Fibroblast of peridontal ligament (primary cell): ENCODE results near the gene ZNF576.
"Not testable (repeated sequence)": the region's sequence is repeated elsewhere in the genome, so short reads cannot be mapped to it uniquely, and the experiment has no call there.

Experiments used
- DNase-seq: peaks from one replicate; pipeline ENCODE4 v3.0.0-alpha.2; 2010; ENCODE audit errors: extremely low read depth

ZNF576 gene

DNA sequence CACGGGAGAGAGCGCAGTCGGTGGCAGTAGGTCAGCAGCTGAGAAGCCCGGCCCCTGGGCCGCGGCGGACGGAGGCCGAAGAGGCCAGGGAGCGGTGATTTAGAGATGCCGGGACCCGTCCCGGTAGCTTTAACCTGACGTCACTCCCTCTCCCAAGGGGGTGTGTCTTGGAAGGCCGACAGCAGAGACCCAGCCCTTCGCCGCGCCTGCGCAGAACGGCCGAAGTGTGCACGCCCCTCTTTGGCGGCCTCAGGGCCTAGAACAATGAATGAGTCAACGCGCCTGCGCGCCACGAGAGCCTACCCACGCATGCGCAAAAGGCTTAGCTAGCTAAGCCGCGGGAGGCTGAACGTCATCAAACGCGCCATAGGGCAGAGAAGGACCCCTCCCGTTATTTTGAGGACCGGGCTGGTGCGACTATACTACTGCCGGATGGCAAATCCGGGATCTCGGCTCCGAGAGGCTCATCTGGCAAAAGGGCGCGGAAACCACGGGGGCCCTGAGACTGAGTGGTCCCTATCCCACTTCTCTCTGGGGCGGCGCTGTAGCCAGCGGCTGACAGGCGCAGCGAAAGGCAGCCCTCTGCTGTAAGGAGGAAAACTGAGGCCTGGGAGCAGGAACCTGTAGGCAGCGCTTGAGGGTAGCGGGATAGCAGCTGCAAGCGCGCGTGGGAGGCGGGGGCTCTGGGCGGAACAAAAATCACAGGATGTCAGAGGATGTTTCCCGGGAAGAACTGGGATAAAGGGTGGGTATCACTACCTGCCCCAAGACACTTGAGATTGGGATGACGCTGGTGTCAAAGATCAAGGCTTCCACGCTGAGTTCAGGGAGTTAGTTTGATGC is at the start of gene ZNF576, which contains the start of gene IRGQ:
TSS of gene ZNF576 (plus strand) at position 597 of the 843 bp plus-strand sequence. CDS start 514 bp downstream, outside the sequence.
TSS of gene IRGQ (minus strand) at position 136 of the 843 bp plus-strand sequence. CDS start 796 bp downstream, outside the sequence.
- DNase-seq: peak; percentile 99

- not testable (repeated sequence) for DNase-seq
Observed at GRCh38 chr19:43547926-43548325, 48.5 kb upstream of the ZNF576 start.

GRCh38 chr19:43548706-43549105 is 47.7 kb upstream of the ZNF576 start:
- DNase-seq: no peak

DNA sequence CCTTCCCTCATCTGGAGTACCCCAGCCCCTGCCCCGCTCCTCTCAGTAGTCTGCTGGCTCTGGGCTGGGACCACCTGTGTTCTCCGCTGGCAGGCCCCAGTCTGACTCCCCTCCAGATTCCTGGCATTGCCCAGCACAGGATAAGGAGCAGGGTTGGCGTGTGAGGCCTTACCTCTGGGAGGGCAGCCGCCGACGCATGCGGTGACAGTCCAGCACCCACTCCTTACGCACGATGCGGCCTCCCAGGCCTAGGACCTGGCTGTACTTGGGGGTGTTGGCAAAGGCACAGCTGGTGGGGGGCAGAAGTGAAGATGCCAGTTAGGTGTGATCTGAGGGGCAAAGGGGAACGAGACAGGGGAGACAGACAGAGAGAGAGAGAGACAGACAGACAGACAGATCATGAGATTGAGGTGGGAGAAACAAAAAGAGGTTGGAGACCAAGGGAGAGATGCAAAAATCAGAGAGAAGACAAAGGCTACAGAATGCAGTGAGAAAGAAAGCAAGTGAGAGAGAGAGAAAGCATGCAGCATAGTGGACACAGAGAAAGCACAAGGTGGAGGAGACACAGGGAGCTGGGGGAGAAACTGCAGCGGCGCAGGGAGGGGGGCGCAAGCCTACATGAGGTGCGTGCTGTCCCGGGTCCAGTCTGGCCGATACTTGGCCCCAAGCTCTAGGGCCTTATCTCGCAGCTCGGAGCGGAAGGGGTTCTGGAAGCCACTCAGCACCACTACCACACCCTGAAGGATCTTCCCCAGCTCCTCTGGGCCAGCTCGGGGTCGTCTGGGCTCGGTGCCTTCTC is 44.8 kb upstream of the ZNF576 start:
- DNase-seq: no peak

- DNase-seq: no peak
Observed at GRCh38 chr19:43552198-43552450, 44.3 kb upstream of the ZNF576 start.

- no peak for DNase-seq
Observed at GRCh38 chr19:43552616-43553015, 43.8 kb upstream of the ZNF576 start.

DNA sequence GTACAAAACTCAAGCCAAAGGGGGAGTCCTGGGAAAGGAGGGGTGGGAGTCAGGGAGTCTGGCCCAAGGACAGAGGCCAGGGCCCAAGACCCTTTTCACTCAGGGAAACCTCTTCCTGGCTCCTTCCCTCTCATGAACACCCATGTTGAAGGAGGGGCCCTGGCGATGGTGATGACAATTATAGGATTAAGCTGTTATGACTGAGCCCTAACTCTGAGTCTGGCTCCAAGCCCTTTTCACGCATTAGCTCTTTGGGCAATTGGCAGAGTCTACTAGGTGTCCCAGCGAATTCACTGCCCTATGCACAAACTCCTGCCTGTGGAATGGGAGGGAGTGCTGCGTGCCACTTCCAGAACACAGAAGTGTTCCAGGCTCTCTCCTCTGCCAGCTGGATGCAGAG is 42.7 kb upstream of the ZNF576 start:
- DNase-seq: no peak

DNA sequence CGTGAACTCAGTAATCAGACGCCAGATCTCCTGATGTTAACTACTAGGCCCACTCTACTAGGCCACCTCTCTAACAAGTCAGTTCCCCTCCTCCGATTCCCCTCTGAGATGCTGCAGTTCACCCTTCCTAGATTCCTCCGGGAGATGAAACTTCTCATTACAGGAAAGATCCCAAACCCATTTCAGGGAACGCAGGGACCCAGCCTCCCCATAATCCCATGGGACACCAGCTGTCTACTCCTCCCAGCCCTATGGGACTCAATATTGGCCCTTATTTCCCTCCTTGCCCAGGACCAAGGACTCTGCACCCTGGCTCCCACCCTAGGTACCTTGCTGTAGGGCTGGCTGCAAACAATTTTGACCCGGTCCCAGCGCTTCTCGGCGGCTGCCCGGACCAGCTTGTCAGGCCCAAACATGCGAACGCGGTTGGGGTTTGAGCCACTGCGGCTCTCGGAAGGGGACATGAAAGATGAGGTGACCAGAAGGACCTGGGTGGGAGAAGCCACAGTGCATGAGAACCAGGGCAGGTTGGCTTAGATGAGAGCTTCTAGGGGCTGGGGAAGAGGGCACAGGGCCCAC is 42.0 kb upstream of the ZNF576 start:
- DNase-seq: no peak

GRCh38 chr19:43555185-43555770 is 41.1 kb upstream of the ZNF576 start:
- peak; percentile 73 for DNase-seq

DNA sequence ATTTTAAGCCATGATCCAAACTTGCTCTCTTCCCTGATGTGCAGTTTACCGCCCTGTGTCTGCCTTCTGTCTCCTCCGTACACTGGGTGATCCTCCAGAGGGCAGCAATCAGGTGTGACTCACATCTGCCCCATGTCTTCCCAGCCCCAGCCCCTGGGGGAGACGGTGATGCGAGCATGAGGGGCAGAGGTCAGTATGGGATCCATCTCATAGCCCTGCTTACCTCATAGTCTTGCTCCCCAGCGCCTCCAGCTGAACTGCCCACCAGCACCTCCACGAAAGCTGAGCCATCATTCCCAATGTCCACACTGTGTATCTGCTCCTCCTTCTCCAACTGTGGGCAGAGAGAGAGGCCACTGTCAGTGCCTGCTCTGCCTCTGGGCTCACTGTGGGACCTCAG is 35.7 kb upstream of the ZNF576 start:
- DNase-seq: peak; percentile 32

DNA sequence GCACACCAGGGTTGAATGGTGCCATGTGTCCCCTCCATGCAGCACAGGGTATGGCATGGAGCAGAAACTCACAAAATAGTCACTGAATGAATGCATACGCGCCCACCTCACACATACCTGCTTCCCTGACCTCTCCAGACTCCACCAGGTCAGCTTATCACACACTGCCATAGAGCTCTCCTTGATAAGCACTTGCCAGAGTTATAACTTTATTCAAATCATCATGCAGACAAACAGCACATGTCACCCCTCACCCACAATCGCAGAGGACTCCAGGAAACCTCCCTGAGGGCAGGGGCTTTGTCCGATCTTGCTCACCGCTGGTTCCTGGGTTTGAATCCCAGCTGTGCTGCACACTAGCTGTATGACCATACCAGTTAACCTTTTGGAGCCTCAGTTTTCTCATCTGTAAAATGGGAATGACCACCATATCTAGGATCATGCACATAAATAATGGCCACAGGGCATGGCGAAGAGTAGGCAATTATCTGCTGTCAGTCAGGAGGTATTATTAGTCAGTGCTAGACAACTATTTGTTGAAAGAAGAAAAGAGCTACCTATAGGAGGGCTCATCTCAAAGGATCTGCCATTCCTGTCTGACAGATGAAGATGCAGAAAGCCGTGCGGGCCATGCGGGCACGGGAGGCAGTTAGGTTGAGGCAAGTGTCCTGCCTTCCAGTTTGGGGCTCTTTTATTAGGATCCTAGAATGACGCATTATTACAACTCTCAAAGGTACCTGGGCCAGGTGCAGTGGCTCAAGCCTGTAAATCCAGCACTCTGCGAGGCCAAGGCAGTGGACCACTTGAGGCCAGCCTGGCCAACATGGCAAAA is 35.0 kb upstream of the ZNF576 start:
- DNase-seq: no peak

- no peak for DNase-seq
Observed at GRCh38 chr19:43562226-43562697, 34.1 kb upstream of the ZNF576 start.

GRCh38 chr19:43562698-43563241 is 33.6 kb upstream of the ZNF576 start:
- DNase-seq: peak; percentile 78

DNA sequence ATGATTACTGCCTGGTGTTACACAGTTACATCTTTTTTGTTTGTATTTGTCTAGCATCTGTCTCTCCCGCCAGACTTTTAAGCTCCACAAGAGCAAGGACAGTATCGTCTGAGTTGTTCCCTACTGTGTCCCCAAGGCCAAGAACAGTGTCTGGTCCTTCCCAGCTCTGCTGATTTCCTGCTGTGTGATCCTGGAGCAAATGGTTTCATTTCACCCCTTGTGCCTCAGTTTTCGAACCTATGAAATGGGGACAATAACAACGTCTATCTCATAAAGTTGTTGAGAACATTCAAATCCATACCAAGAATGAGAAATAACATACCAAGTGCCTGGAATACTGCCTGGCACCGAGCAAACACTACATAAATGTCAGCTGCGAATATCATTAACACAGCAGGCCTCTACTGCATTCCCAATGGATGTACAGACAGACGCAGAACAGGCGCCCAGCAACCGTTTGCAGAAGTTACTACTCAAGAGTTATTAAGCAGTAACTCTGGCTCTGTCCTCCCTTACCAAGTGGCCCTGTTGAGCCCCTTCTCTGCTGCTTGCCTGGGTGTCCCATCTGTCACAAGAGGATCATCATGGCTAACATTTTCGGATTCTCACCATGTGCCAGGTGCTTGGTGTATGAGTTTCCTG is 32.5 kb upstream of the ZNF576 start:
- no peak for DNase-seq

- DNase-seq: no peak
Observed at GRCh38 chr19:43564800-43565199, 31.6 kb upstream of the ZNF576 start.

DNA sequence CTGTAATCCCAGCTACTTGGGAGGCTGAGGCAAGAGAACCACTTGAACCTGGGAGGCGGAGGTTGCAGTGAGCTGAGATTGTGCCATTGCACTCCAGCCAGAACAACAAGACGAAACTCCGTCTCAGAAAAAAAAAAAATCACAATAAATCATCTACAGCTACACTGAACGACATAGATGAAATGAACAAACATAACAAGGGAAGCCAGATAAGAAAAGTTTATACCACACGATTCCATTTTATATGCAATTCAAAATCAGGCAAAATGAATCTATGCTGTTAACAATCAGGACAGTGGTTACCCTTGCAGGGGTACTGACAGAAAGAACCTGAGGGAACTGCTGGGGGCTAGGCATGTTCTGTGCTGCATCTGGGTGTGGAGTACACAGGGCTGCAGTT is 26.7 kb upstream of the ZNF576 start:
- DNase-seq: no peak

- DNase-seq: no peak
Observed at GRCh38 chr19:43570174-43570791, 26.1 kb upstream of the ZNF576 start.

GRCh38 chr19:43572171-43572588 is 24.2 kb upstream of the ZNF576 start:
- DNase-seq: no peak

- DNase-seq: peak; percentile 7
Observed at GRCh38 chr19:43574424-43575155, 21.8 kb upstream of the ZNF576 start.
